M059J (cell line): Measurements from ENCODE around the gene FREM2. TPM values are rescaled to one million over a fixed set of nuclear protein-coding genes. Genes with fewer than 3 reads are reported as not detected.

Experiments
- DNase-seq: peaks from one replicate; pipeline ENCODE4 v3.0.0-alpha.2; 2012; ENCODE audit warnings: low read depth
- total RNA-seq: library from RNA; depleted of rRNA; stranded (reverse); fragments of >200 nt; shearing (Covaris generic); gene quantifications from 2 replicates; pipeline ENCODE4 v1.2.3, GENCODE V29; 2014

Gene FREM2
- total RNA-seq, 1 experiment from 2014 or later: 0.12 TPM

GRCh38 chr13:38824342-38824741, 137.5 kb downstream of the FREM2 start:
- DNase-seq: peak; percentile 6

- no peak for DNase-seq
These were observed 139.4 kb downstream of the FREM2 start for GRCh38 chr13:38826182-38826813.

- no peak for DNase-seq
These were observed 143.7 kb downstream of the FREM2 start for GRCh38 chr13:38830442-38831045.

- no peak for DNase-seq
These were observed 157.7 kb downstream of the FREM2 start for GRCh38 chr13:38844581-38844980.

GRCh38 chr13:38848360-38848759, 161.5 kb downstream of the FREM2 start:
- DNase-seq: no peak

DNA sequence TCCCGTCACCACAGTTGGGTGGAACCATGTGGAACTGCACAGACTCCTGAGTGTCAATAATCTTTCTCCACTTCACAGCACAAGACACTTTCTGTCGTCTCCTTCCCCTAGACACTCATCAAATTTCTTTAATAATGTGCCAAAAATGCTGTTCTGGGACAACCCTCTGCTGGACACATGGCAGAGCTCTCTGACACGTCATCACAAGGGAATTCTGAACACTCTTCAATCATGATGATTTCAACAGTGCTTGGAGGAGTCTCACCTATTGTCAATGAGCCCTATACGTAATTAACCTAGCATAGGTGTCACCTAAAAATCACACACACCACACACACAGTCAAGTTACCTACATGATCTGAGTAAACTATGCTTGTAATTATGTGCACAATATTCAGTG, 162.4 kb downstream of the FREM2 start:
- DNase-seq: peak; percentile 20

DNA sequence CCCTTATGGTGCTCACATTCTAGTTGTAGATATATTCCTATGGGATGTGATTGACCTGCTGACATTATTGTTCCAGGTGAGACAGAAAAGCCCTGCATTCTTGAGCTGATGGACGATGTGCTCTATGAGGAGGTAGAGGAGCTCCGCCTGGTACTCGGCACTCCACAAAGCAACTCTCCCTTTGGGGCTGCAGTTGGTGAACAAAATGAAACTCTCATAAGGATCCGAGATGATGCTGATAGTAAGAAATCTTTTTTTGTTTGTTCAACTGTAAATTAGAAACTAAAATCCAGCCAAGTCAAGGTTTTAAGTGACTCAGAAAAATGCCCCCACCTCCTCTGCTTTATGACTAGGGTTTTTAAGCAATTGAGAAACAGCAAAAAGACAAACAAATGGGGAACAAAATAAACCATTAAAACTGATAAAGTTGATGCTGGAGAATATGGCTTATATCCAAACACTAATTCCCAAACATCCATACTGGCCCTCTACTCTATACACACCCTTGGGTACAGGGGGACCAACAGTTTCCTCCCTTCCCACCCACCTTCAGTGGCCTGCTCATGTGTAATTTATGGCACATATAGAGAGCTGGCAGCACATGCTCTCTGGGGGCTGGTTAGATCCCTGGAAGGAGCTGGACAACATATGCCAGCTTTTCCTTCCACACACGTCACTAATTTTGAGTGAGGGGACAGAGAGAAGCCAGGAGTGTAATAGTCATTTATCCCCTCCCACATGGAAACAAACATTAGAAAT, 164.2 kb downstream of the FREM2 start:
- no peak for DNase-seq

- DNase-seq: no peak
These were observed 167.3 kb downstream of the FREM2 start for GRCh38 chr13:38854226-38854625.

- DNase-seq: no peak
These were observed 169.2 kb downstream of the FREM2 start for GRCh38 chr13:38856065-38856464.

- no peak for DNase-seq
These were observed 175.6 kb downstream of the FREM2 start for GRCh38 chr13:38862443-38862842.

GRCh38 chr13:38863536-38863935, 176.7 kb downstream of the FREM2 start:
- no peak for DNase-seq

GRCh38 chr13:38866649-38867048, 179.8 kb downstream of the FREM2 start:
- DNase-seq: no peak

- DNase-seq: no peak
These were observed 181.5 kb downstream of the FREM2 start for GRCh38 chr13:38868399-38868798.

- DNase-seq: no peak
These were observed 182.0 kb downstream of the FREM2 start for GRCh38 chr13:38868870-38869269.

DNA sequence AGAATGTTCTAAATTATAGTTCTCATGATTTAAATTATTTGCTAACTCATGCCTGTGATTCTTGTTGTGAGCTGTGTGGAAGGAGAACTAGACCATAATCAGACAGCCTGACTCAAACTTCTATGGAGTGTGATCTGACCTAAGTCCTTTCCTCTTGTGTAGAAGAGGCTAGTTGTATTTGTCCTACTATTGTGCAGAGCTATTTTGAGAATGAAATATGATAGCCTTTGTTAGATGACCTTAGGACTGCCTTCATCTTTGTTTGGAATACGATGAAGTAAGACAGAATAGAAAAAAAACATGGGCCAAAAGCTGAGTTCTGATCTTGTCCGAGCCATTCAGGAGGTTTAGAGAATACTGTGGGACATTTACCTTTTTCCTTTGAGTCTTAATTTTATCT, 184.4 kb downstream of the FREM2 start:
- DNase-seq: no peak

DNA sequence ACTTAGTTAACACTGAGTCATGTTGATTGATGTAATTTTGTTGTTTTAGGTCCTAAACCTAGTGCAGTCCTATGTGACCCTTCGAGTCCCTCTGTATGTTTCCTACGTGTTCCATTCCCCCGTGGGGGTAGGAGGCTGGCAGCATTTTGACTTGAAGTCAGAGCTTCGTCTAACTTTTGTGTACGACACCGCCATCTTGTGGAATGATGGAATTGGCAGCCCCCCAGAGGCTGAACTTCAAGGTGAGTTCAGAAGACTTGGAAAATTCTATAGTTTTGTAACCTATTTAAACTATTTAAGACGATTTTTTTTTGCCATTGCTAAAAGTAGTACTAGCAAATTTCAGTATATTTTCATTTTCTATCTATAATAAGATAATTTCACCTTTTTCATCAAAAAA, 185.8 kb downstream of the FREM2 start:
- DNase-seq: peak; percentile 46

DNA sequence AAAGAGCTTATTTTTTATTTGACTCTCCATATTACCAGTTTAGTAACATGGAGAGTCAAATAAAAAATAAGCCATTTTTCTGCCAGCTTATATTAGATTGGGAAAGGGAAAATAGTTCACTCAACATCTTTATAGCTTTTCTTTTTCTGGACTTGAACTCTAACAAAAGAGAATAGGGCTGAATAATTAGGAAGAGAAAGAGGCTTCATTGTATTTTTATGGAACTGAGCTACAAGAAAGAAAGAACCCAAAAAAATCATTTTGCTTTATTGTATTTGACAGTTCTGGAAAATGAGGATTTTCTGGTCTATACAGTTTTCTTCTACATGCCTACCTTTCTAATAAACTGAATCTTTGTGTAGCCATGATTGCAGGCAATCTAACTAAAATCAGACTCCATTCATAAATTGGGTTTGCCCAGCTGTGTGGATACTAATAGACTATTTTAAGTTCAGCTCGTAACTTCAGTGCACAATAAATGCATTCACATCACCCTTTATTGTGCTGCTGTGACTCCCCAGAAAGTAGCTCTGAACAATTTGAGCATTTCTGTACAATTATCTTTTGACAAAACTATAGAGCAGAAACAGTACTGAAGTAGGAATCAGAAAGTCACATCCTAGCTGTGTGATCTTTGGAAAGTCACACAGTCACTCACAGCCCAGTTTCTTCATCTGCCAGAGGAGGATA, 188.5 kb downstream of the FREM2 start:
- no peak for DNase-seq

- DNase-seq: no peak
These were observed 192.4 kb downstream of the FREM2 start for GRCh38 chr13:38879278-38879677.

GRCh38 chr13:38879786-38880185, 192.9 kb downstream of the FREM2 start:
- DNase-seq: no peak

DNA sequence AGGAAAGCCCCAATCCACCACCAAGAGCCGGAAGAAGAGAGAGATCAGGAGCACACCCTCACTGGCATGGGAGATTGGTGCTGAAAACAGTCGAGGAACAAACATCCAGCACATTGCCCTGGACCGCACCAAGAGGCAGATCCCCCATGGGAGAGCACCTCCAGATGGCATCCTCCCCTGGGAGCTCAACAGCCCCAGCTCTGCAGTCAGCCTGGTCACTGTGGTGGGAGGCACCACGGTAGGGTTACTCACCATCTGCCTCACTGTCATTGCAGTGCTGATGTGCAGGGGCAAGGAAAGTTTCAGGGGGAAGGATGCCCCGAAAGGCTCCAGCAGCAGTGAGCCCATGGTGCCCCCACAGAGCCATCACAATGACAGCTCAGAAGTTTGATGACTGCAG, 193.5 kb downstream of the FREM2 start:
- no peak for DNase-seq

- DNase-seq: no peak
These were observed 196.9 kb downstream of the FREM2 start for GRCh38 chr13:38883783-38884182.

- DNase-seq: peak; percentile 40
These were observed 201.4 kb downstream of the FREM2 start for GRCh38 chr13:38888309-38888708.

GRCh38 chr13:38895075-38895474, 208.2 kb downstream of the FREM2 start:
- no peak for DNase-seq
